HG03135 (cell line): Measurements from ENCODE around the gene LCLAT1.

Experiments used
- ATAC-seq: cut with Tn5 transposase; IDR thresholded peaks from one replicate; pipeline ENCODE4 v1.9.1; 2021; ENCODE audit warnings: mild to moderate bottlenecking, moderate library complexity; ENCODE audit not compliant: unreplicated experiment

Gene LCLAT1

GRCh38 chr2:30662268-30663131, 215.5 kb downstream of the LCLAT1 start:
- no peak for ATAC-seq

GRCh38 chr2:30663321-30663720, 216.3 kb downstream of the LCLAT1 start:
- no peak for ATAC-seq

GRCh38 chr2:30663806-30664205, 216.8 kb downstream of the LCLAT1 start:
- ATAC-seq = no peak

- no peak for ATAC-seq
Observed at GRCh38 chr2:30664761-30665358, 217.8 kb downstream of the LCLAT1 start.

DNA sequence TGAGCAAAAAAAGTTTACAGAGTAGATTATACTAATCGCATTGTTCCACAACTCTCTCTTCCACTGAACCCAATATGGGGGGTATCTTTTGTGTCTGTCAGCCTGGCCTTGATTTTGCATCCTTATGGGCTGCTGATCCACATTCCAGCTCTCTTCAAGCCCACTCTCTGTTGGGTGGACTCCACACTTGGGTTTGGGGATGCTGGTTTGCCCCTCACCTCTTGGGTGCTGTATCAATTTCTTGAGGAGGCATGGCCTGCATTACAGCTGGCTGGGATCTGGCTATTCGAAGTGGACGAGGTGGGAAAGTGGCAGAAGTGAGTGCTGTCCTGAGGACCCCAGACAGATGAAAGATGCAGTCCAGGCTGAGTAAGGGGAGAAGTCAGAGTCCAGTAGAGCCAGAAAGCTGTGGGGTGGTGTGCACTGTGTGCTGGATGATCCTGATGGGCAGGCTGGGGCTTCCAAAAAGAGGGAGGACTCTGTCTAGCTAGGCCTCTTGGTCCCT, 218.8 kb downstream of the LCLAT1 start:
- no peak for ATAC-seq

DNA sequence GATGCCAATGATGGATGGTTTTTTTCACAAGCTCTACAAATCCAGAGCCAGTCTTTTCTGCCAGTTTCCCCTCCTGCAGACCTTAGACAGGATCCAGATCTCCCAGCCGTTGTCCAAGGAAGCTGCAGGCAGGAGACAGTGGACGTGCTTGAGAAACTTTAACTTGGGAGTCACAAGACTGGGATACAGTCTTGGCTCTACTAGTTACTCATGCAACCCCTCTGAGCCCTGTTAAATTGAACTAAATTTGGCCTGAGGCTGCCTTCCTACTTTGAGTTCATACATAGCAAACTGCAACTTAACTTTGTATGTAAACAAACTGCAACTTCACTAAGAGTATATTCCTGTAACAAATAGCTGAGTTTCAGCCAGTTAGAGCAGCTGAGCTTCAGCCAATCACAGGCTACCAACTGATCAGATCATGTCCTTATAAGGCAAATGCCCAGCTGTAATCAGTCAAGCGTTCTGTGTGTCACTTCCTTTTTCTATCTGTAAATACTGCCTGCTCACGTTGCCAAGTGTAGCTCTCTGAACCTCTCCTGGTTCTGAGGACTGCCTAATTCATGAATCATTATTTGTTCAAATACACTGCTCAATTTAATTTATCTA, 219.3 kb downstream of the LCLAT1 start:
- ATAC-seq = no peak

DNA sequence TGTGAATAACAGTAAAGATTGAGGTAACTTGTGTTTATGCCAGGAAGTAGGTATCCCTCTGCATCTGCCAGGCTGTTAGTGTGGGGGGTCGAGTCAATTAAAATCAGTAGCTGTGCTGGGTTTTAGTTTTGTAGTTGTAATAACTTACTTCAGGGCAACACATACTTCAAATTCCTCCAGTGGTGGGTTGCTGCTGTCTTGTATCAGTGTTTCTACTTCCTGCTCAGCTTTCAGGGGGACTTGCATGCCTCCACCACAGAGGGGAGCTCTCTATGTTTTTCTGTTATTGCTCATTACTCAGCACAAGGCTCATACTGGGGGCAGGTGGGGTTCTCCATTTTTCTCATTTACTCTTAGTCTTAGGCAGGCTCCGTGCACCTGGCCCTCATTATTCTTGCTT, 223.4 kb downstream of the LCLAT1 start:
- ATAC-seq = no peak

- no peak for ATAC-seq
Observed at GRCh38 chr2:30673127-30673526, 226.1 kb downstream of the LCLAT1 start.

GRCh38 chr2:30675758-30676157, 228.7 kb downstream of the LCLAT1 start:
- ATAC-seq = no peak

- no peak for ATAC-seq
Observed at GRCh38 chr2:30677231-30677630, 230.2 kb downstream of the LCLAT1 start.

GRCh38 chr2:30677861-30678385, 230.9 kb downstream of the LCLAT1 start:
- no peak for ATAC-seq

GRCh38 chr2:30678410-30679137, 231.5 kb downstream of the LCLAT1 start:
- no peak for ATAC-seq

GRCh38 chr2:30679426-30680088, 232.5 kb downstream of the LCLAT1 start:
- no peak for ATAC-seq

DNA sequence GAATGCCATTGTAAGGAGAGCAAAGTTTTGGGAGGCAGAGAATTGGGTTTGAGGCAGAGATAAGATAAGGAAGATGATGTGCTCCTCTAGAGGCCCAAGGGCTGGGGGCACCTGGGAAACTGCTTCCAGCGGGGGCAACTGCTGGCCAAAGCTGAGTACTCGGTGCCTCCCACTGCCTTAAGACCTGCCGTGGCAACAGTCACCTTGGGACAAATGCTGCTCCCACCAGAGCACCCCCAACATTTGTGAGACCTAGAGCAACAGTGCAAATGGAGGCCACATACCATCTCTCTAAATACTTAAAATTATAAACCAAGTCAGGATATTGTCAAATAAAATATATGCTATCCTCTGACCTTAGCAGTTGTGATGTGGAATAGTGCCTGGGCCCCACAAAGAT, 233.1 kb downstream of the LCLAT1 start:
- ATAC-seq = no peak

GRCh38 chr2:30681022-30681421, 234.0 kb downstream of the LCLAT1 start:
- no peak for ATAC-seq

GRCh38 chr2:30683236-30683956, 236.3 kb downstream of the LCLAT1 start:
- ATAC-seq = no peak

- ATAC-seq = no peak
Observed at GRCh38 chr2:30684026-30684425, 237.0 kb downstream of the LCLAT1 start.

DNA sequence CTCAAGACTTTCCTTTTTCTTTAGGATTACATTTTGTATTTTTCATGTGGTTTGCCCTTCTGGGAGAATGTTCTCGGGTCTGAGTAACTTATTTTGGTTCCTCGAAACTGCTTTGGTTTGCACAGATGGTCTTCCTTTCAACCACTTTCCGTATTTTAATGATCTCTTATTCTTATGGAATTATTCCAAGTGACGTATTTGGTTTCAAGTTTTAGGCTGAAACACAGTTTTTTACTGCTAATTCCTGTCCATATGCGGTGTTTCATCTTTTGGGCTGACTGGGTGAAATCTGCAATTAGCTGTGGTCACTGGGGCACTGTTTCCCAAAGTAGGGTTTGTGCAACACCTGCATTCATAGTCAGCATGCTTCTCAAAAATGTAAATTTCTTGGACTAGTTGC, 237.5 kb downstream of the LCLAT1 start:
- no peak for ATAC-seq

GRCh38 chr2:30684996-30685395, 237.9 kb downstream of the LCLAT1 start:
- no peak for ATAC-seq

DNA sequence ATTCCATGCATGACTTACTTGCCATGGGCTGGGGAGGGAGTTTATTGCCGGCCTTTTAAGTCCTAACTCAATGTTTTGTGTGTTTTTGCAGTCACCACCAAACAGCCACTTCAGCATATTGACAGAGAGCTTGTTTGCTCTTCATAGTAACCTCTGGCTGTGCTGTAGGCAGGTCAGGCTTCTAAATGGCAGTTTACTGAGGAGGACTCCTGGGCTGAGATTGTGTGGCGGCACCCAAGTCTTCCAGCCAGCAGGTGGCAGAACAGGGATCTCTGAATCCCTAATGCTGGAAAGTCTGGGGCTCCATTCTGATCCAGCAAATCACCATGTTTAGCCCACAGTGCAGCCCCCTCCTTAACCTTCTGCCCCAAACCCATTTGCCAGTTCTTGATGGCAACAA, 239.0 kb downstream of the LCLAT1 start:
- ATAC-seq = no peak
